GM12878 (cell line): ENCODE measurements around the gene MBNL1. TPM values are rescaled to one million over a fixed set of nuclear protein-coding genes. Genes with fewer than 3 reads are reported as not detected.

ENCODE experiments used
- FOS ChIP-seq: IDR thresholded peaks from 3 replicates; pipeline ENCODE4 v1.6.1; 2011; ENCODE audit warnings: borderline replicate concordance; ENCODE audit not compliant: insufficient read length; ENCODE audit errors: extremely low read depth
- POLR2AphosphoS5 ChIP-seq: IDR thresholded peaks from 2 replicates; pipeline ENCODE4 v1.6.1; 2011; ENCODE audit warnings: mild to moderate bottlenecking, low read length, inconsistent platforms
- STAT1 ChIP-seq: fragments of 450-650 bp; conservative IDR thresholded peaks from 2 replicates; pipeline ENCODE4 v1.6.1; 2014; ENCODE audit warnings: antibody characterized with exemption, mild to moderate bottlenecking
- SUPT20H ChIP-seq: IDR thresholded peaks from 2 replicates; pipeline ENCODE4 v1.6.1; 2011; ENCODE audit warnings: low read depth, mild to moderate bottlenecking, low read length, moderate library complexity, borderline replicate concordance; ENCODE audit not compliant: control insufficient read depth
- polyA plus RNA-seq, 11 experiments: library from polyadenylated mRNA; depleted of rRNA in 4 of 11; unstranded in 6 of 11; stranded (reverse) in 5 of 11; fragments of >200 nt; fragmentation: Nextera tagmentation in 4 of 11; fragmentation: Illumina TruSeq in 1 of 11; extraction: Ambion mirVana in 4 of 11; extraction: Trizol in 1 of 11; gene quantifications; 1 replicate in 1 of 11; 2 replicates in 10 of 11; pipeline versions ENCODE4 v1.2.1 to v1.2.3, GENCODE V29; 2011 to 2016; ENCODE audit warnings: inconsistent platforms in 2 of 11, missing spikeins in 2 of 11, low read depth in 1 of 11
- total RNA-seq, 4 experiments: library from RNA; depleted of rRNA in 3 of 4; stranded (reverse); fragments of >200 nt in 3 of 4; fragmentation: Illumina TruSeq in 1 of 4; extraction: Trizol in 1 of 4; gene quantifications; 2 replicates each; pipeline versions ENCODE4 v1.2.1 to v1.2.3, GENCODE V29; 2013 to 2021
- TF ChIP-seq, protein P1 (sequence below): fragments of 450-650 bp; formaldehyde crosslinking; IDR thresholded peaks from 2 replicates; pipeline ENCODE4 v1.4.0; 2020; ENCODE audit warnings: mild to moderate bottlenecking, moderate library complexity
- TF ChIP-seq, protein P2 (sequence below): IDR thresholded peaks from 2 replicates; pipeline ENCODE4 v1.6.1; 2012; ENCODE audit warnings: improper control_type of control experiment, low read depth, low read length; ENCODE audit not compliant: insufficient replicate concordance

MBNL1 gene
- total and polyA plus RNA-seq, 10 of the 15 experiments (the other 5 are each of a cell fraction or from before 2014, with no cell fraction given), result 59.6 to 337 (median 143) TPM

DNA sequence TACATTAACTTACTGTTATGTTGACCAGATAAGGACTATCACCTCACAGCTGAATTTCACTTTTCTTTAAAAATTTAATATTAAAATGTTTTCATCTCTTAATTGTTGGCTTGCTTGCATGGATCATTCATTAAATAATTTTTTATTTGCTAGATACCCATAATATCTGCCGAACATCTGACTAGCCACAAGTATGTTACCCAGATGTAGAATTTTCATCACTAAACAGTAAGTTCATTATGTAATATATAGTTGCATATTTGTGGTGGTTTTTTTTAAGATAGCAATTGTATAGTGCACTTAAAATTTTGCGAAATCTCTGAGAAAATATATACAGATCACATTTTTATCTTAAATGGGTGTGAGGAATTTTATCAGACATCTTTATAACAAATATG, 190.4 kb downstream of the MBNL1 start (continued):
- TF ChIP-seq, protein P1, sequence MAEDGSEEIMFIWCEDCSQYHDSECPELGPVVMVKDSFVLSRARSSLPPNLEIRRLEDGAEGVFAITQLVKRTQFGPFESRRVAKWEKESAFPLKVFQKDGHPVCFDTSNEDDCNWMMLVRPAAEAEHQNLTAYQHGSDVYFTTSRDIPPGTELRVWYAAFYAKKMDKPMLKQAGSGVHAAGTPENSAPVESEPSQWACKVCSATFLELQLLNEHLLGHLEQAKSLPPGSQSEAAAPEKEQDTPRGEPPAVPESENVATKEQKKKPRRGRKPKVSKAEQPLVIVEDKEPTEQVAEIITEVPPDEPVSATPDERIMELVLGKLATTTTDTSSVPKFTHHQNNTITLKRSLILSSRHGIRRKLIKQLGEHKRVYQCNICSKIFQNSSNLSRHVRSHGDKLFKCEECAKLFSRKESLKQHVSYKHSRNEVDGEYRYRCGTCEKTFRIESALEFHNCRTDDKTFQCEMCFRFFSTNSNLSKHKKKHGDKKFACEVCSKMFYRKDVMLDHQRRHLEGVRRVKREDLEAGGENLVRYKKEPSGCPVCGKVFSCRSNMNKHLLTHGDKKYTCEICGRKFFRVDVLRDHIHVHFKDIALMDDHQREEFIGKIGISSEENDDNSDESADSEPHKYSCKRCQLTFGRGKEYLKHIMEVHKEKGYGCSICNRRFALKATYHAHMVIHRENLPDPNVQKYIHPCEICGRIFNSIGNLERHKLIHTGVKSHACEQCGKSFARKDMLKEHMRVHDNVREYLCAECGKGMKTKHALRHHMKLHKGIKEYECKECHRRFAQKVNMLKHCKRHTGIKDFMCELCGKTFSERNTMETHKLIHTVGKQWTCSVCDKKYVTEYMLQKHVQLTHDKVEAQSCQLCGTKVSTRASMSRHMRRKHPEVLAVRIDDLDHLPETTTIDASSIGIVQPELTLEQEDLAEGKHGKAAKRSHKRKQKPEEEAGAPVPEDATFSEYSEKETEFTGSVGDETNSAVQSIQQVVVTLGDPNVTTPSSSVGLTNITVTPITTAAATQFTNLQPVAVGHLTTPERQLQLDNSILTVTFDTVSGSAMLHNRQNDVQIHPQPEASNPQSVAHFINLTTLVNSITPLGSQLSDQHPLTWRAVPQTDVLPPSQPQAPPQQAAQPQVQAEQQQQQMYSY (CRISPR knock-in tag), result no peak
- TF ChIP-seq SUPT20H (no peak), FOS (no peak), STAT1 (no peak), POLR2AphosphoS5 (no peak)
- TF ChIP-seq, protein P2, sequence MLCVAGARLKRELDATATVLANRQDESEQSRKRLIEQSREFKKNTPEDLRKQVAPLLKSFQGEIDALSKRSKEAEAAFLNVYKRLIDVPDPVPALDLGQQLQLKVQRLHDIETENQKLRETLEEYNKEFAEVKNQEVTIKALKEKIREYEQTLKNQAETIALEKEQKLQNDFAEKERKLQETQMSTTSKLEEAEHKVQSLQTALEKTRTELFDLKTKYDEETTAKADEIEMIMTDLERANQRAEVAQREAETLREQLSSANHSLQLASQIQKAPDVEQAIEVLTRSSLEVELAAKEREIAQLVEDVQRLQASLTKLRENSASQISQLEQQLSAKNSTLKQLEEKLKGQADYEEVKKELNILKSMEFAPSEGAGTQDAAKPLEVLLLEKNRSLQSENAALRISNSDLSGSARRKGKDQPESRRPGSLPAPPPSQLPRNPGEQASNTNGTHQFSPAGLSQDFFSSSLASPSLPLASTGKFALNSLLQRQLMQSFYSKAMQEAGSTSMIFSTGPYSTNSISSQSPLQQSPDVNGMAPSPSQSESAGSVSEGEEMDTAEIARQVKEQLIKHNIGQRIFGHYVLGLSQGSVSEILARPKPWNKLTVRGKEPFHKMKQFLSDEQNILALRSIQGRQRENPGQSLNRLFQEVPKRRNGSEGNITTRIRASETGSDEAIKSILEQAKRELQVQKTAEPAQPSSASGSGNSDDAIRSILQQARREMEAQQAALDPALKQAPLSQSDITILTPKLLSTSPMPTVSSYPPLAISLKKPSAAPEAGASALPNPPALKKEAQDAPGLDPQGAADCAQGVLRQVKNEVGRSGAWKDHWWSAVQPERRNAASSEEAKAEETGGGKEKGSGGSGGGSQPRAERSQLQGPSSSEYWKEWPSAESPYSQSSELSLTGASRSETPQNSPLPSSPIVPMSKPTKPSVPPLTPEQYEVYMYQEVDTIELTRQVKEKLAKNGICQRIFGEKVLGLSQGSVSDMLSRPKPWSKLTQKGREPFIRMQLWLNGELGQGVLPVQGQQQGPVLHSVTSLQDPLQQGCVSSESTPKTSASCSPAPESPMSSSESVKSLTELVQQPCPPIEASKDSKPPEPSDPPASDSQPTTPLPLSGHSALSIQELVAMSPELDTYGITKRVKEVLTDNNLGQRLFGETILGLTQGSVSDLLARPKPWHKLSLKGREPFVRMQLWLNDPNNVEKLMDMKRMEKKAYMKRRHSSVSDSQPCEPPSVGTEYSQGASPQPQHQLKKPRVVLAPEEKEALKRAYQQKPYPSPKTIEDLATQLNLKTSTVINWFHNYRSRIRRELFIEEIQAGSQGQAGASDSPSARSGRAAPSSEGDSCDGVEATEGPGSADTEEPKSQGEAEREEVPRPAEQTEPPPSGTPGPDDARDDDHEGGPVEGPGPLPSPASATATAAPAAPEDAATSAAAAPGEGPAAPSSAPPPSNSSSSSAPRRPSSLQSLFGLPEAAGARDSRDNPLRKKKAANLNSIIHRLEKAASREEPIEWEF, result no peak
- TF ChIP-seq, all 136 proteins: peak for 0
